IPS-NIHi11 (cell line): ENCODE measurements around the gene ATP23.

Source experiments
- DNase-seq: peaks from one replicate; pipeline ENCODE4 v3.0.0; 2012; ENCODE audit warnings: mixed read lengths, low spot score

Gene ATP23, protein sequence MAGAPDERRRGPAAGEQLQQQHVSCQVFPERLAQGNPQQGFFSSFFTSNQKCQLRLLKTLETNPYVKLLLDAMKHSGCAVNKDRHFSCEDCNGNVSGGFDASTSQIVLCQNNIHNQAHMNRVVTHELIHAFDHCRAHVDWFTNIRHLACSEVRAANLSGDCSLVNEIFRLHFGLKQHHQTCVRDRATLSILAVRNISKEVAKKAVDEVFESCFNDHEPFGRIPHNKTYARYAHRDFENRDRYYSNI

DNA sequence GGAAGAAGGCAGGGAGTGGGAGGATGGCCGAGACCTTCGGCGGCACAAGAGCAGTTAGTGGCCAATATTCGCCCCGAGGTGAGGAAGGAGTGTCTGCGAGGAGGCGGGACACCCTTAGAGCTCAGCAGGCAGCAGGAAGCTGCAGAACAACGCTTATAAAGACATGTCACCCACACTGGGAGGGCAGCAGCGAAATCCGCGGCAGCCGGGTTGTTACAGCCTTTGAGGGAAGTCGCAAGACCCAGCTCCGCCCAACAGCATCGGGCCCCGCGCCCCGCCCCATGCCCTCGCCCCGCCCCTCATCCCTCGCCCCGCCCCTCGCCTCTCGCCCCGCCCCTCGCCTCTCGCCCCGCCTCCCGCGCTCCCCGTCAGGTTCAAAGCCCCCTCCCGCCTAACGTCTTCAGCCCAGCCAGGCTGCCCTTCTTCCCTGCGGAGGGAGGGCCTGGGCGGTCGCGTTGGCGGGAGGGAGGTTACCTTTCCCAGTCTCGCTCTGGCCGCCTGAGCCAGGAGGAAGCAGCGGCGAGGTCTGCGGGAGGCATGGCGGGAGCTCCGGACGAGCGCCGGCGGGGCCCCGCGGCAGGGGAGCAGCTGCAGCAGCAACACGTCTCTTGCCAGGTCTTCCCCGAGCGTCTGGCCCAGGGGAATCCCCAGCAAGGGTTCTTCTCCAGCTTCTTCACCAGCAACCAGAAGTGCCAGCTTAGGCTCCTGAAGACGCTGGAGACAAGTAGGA, at the start of gene ATP23:
TSS of gene ATP23 (plus strand) at position 403 of the 730 bp plus-strand sequence. CDS start at position 538, 135 bp downstream.
- DNase-seq: peak; percentile 99

DNA sequence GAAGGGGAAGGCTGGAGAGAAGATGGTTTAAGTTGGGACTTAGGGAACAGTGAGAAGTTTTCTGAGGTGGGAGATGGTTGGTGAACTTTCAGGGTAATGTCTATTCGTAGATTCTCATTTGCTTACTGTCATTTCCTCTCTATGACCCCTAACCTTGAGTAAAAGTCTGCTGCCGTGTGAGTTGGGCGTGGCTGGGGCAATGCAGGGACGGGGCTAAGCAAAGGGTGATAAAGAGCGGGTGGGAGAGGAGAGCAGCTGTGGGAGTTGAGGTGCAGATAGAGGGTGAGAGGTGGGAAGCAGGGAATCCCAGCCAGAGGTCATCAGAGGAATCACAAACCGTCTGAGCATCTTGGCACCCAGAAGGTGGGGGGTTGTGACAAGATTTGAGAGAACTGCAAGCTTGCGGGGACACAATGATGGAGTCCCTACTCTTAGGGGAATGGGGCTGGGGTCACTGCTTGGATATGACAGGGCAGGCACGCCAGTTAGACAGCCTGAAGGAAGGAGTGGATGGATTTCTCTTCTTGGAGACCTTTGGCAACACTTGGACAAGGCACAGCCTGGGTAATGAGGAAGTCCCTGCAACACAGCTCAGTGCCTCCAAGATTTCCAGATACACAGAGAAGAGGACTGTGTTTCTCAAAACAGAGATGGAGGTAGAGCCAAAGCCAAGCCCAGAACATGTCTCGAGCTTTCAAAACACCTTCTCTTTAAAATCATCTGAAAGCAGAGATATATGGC, 49.0 kb upstream of the ATP23 start:
- no peak for DNase-seq

DNA sequence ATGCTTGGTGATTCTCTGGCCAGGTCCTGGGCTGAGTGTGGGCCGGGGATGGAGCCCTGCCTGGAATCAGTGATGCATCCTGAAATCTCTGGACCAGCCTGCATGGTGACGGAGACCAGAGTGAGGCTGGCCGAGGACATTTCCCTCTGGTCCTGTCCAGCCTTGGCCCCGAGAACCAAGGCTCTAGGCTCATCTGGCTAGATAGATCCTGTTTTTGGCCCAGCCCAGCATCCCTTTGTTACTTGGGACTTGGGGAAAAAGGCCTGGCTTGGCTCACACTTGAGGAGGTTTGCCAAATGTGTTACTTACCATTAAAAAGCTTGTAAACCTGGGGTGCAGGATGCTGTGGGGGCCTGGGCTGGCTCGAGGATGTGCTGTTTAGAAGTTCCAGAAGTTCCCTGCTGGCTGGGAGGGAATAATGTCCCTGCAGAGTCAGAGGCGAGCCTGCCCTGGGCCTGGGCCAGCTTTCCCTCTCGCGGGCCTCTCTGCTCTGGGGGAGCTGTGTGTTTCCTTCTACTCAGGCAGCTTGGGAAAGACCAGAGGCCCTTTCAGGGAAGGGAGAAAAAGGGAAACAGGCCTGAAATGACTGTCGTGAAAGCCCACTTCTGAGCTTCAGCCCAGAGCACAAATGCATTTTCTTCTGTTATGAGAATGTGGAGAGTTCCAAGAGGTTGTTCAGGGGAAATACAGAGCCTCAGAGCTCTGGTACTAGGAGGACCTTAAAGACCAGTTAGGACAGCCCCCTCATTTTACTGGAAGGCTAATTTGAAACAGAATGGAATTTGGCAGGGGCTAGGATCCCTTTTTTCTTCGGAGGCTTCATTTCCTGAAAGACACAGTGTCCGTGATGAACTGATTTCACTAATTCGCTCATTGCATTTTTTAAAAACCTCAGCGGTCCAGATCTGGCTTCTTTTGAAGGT, 47.7 kb upstream of the ATP23 start:
- peak; percentile 59 for DNase-seq

DNA sequence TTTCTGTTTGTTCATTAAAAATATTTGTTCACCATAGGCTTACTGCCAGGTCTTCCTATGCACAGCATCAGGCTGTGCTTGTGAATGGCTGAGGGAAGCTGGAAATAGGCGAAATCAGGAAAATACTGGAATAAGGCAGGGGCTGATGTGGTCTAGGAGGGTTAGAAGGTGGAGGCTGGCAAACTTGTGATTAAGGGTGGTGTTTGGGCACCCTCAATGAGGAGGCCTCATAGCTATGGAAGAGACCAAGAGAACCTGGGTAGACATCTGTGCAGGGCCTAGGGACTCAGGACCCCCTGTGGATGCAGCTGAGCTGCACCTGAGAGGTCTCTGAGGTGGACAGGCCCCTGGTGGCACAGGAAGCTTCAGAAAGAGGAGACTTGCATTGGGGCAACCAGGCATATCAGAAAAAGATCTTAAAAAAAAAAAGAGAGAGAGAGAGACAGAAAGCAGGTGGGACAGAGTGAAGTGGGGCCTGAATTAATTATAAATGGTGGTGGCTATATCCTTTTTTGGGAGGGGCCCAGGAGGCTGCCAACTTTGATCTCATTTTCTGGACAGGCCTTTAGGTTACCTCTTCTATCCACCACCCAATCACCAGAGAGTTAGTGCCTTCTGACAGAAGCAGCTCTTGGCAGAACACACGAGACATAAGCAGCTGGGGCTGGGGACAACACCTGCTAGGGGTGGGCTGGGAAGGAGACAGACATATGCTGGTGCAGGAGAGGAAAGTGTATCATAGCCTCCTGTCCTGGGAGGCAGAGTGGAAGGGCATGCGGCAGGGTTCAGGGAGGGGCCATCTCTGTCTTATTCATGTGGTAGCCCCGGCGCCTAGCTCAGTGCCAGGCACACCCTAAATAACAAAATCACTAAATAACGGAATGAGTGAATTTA, 46.7 kb upstream of the ATP23 start:
- no peak for DNase-seq

DNA sequence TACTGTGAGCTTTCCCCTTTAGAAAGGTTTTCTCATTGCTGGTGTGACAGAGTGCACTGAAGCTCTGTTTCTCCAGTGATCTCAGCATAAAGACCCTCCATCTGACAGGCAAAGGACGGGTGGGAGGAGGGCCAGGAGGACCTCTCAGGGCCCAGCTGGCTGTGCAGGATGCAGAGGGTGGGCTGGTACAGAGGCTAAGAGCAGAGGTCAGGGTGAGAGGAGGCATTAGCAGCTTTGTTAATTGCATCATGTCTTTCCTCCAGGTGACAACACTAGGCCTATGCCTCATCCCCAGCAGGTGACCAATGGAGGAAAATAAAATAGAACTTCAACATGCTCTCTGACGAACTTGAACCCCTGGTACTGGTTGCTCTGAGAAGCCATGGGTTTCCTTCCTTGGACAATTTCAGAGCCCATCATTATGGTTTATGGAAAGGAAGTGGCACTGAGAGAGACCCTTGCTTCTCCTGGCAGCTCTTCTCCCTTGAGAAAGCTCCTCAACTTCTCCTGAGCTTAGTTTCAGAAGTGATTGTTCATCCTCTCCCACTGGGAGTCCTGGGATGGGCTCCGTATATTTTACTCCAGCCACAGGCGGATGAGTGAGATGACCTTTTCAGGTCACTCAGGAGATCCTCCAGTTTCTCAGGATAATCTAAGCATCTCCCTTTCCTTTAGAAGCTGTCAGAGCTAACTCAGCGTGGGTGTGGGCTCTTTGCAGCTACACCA, 45.8 kb upstream of the ATP23 start:
- DNase-seq: no peak

DNA sequence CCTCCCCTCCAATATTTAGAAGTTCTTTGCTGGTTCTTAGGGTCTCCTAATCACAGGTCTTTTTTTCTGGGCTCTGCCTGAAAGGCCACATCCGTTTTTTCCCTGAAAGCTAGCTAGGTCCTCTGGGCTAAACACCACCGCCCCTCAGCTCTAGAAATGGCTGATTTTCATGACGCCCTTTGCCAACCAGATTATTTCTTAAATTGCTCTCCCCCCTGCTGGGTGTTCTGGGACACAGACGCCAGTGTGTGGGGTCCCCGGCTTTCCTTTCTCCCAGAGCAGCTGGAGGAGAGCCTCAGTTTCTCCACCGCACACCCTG, 45.3 kb upstream of the ATP23 start:
- DNase-seq: no peak

DNA sequence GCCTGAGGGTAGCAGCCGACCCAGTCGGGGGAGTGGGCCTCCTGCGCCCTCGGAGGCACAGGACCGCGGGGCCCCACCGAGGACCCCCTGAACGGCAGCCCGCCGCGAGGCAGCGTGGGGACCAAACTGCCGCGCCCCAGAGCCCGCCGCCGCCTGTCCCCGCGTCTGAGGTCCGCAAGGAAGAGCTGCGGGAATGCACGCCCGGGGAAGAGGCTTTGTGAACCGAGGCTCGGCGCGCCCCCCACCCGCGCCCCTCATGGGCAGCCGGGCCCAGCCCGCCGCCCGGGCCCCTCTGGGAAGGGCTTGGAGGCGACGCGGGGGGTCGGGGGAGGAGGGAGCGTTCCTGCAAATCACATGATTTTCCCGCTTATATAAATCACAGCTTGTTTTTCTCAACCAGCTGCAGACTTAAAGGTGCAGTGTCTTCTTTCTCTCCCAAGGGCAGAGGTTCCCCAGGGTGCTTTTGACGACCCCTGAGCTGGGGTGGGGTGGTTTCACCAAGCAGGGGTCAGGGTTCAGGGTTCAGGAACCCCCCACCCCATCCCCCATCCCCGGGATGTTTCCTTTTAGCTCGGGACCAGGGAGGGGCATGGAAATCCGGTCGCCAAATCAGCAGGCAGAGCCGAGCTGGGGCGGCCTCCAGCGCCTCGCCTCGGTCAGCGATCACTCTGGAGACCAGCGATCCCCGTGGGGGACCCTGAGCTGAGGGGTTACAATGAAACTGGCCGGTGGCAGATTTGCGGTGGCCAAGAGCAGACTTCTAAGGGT, 44.7 kb upstream of the ATP23 start:
- peak; percentile 82 for DNase-seq

DNA sequence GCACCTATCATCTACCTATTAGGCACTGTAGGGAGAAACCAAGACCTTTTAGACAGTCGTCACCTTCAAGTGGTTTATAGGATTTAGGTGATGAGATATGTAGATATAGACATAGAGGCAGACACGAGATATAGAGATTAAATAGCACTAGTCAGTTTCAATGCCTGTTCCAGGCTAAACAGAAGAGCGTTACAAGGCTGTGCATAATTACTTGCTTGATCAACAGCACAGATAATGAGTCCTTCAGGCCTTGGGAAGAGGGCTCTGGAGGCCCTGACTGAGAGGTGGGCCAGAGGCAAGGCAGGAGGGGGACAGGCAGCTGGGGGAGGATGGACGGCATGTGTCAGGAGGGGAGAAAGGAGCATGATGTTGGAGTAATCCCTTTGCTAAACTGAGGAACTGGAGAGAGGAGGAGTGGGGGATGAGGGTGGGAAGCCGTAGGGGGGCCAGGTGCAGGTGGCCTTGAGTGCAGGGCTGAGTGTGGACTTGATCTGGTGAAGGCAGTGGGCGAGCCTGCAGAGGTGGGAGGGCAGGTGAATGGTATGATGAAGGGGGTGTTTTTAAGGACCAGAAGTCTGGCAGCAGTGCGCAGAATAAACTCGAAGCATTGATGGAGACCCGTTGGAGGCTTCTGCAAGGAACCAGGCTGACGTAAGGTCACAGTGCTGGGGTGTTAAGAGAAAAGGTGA, 43.9 kb upstream of the ATP23 start:
- no peak for DNase-seq

DNA sequence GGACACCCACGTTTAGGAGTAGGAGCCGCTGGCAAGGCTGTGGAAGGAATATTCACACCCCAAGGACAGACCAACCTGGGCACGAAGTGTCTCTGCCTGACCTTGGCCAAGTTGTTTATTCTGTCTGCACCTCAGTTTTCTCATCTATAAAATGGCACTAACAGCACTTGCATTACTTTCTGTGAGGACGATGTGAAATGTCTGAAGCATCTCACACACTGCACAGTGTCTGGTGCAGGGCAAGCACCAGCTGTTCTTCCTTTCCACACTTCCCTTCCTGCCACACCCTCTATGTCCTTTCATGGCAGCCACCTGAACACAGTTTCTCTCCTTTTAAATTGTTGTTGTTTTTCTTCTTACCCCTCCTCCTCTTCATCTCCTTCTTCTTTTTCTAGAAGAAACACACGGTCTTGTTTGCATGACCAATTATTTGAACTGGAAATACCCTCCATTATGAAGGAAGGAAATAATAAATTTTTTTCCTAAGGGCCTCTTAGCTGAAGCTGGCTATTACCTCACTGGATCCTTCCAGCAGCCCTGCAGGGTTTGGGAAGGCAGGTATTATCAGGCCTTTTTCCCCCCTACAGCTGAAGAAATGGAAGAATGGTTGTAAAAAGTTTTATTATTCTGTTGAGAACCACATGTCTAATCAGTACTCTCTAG, 42.9 kb upstream of the ATP23 start:
- no peak for DNase-seq

DNA sequence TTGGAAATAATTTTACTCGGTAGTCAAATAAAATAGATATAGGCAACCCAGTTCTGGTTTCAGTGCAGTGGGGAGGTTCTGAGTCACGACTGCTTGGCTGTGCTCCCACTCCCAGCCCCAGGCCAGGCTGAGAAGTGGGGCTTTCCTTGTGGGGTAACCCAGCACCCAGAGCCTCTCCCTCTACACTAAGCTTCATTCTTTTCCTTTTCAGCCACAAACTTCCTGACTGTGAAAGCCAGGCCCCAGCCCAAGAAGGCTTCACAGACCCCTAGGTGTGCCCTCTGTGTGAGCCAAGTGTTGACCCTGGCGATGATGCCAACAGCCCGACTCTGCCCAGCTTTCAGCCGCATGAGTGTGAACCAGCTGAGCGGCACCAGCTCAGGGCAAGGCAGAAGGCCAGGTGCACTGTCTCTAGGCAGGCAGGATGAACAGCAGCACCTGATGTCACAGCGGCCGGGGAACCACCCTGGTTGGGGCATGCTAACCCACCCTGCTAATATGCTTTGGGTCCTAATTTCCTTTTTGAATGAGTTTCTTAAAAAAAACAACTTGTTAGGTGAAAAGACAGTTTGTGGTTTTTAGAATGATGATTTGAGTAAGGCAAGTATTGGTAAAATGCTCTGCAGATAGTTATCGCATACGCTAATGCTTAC, 42.2 kb upstream of the ATP23 start:
- no peak for DNase-seq

DNA sequence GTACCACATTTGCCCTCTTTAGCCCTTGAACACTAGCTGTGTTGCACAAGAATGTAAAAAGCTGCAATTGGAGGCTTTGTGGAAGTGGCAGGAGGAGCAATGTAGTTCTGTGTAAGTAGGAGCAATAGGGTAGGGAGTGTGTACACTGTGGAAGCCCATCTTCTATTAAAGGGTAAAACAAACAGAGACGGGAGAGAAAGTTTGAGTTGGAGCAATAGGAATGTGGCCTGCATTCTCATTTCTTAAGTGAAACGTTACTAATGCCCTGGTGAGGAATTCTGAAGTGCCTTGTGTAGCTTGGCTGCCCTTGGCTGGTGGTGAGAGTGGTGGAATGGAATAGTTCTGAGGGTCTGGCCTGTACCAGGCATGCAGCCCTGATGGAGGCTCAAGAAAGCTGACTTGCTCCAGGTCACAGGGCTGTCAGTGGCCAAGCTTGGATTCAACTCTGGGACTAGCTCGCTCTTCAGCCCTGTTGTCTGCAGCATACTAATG, 38.8 kb upstream of the ATP23 start:
- no peak for DNase-seq

DNA sequence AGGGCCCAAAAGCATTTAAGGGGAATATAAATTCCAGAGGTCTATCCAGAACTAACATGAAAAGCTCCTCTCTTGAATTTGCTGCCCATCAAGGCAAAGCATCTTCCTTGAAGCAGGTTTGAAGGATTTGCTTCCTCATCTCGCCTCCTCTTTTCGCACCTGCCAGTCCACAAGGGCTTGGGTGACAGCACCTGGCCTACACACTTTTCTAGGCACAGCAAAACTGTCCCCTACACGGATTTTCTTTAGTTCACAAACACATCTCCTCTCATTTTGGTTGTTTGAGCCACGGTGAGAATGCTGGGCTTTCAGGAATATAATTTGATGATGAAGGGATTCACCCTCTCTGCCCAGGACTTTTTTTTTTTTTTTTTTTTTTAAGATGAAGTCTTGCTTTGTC, 36.9 kb upstream of the ATP23 start:
- no peak for DNase-seq

DNA sequence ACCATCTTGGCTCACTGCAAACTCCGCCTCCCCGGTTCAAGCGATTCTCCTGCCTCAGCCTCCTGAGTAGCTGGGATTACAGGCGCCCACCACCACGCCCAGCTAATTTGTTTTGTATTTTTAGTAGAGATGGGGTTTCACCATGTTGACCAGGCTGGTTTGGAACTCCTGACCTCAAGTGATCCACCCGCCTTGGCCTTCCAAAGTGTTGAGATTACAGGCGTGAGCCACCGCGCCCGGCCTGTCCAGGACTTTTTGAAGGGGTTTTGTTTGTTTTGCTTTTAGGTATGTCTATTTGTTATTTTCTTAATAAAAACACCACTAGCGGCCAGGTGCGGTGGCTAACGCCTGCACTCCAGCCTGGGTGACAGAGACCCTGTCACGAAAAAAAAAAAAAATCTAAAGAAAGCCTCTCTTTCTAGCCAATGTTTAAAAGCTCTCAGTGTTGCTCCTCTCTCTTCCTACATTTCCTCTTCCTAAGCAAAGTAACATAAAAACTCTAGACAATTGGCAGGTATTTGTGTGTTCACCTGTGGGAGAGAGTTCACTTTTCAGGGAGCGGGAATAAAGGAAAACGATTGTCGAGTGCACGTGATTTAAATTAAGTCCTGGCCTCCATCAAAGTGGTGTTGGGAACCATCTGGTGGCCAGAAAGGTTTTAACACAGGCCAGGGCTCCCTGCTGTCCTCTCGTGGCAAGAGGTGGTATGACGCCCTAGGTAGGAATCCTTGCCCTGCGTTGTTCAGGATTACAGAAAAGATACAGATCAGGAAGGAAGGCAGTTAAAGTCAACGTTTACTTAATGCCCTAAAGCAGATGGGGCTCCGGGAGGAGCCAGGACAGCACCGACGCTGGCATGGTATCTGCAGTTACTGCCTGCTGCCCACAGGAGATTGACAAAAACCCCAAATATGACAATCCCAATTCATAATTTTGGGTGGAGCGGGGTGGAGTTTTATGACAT, 36.2 kb upstream of the ATP23 start:
- peak; percentile 88 for DNase-seq

DNA sequence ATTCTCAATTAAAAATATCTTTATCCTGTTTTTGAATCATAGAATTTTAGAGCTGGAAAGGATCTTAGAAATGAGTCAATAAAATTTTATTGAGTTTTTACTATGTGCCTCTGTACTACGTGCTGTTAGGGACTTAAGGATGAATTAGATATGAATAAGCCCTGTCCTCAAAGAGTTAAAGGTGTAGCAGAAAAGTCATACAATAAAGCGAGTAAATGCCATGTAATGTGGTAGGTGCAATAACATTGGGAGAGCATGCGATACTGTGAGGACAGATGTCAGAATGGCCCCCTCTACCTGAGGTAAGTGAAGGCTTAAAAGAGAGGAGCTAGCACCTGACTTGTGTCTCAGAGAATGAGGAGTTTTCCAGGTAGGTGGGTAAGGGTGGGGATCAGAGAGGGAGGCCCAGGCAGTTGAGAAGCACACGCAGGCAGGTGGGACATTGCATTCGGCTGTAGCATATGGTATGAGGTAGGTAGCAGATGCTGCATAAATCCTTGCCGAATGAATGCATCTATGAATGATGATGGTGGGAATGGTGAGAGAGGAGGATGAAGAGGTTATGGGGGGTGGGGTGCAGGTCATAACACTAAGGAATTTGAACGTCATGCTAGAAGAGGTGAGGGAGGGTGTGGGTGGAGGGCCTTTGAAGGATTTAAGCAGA, 35.4 kb upstream of the ATP23 start:
- no peak for DNase-seq

DNA sequence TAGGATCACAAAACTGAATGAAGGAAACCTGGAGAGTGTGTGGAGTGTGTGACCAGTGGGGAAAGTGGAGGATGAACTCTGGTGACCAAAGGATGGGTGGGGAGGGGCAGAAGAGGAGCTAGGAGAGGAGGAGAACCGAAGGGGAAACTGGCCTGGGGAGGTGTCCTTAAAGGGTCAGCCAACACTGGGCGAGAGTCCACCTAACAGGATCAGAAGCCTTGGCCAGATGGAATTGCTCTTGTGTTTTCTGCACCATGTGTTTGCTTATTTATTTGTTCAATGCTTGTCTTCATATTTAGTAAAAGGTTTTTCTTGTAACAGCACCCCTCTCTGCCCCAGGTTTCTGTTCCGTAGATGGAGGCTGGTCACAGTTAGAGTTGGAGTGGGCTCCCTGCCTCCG, 34.5 kb upstream of the ATP23 start:
- no peak for DNase-seq

DNA sequence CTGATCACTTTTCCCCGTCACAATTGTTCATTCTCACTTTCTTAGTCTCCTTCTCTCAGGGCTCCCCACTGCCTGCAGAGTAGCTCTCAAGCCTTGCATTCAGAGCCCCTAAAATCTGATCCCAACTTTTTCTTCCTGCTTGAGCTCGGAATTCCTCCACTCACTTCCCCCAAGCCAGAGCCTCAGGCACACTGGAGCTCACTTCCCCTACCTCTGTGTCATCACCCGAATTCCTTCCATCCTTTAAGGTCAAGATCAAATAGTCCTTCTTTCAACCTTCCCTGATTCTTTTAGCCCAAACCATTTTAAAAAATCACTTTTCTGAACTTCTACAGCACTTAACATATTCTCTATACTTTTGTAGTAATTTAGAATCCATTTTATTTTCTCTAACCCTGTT, 34.1 kb upstream of the ATP23 start:
- no peak for DNase-seq
